ENCODE data around the gene PRKCE.

DNA sequence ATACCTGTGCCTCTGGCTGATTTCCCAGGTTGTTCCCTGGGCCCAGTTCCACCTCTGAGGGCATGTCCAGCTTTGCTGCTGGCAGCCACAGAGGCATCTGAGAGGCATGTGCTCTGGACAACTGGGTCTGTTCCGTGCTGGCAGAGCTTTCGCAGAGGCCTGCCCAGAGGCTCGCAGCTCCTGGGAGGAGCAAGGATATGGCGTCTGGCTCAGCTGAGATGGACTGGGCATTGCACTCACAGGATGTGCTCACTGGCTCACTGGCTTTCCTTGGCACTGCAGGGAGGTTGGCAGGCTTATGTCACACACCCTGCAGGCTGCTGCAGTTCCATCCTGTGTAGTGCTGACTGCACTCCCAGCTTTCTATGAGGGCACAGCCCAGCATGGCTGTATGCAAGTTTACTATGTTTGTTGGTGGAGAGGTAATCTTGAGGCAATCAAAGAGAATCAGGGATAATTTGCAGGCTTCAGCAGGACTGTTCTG lies 172.3 kb downstream of the PRKCE start:
- TF ChIP-seq EZH2 (IDR thresholded peaks at IDR 0.05; ENCODE audit: borderline replicate concordance, low read depth, low read length, poor library complexity, severe bottlenecking), result no peak
- no peak for TF ChIP-seq CTCF (conservative IDR thresholded peaks at IDR 0.05; ENCODE audit: low read depth, low read length)
